Prostate gland (tissue), 2 donors: ENCODE data around the gene SYNC. TPM values are rescaled to one million over a fixed set of nuclear protein-coding genes. Genes with fewer than 3 reads are reported as not detected.

Experiments used
- DNase-seq: peaks from one replicate; pipeline ENCODE4 v3.0.0-alpha.2; 2019; ENCODE audit warnings: low spot score
- H3K27ac ChIP-seq, 2 donors: fragments of 200-600 bp; sonication (generic); 2 replicates each; pipeline ENCODE4 v1.5.1; 2017 to 2019
- H3K27me3 ChIP-seq: fragments of 200-600 bp; sonication (generic); replicated peaks from 2 replicates; pipeline ENCODE4 v1.5.1; 2019; ENCODE audit not compliant: insufficient read depth
- H3K36me3 ChIP-seq, 2 donors: fragments of 200-600 bp; sonication (generic); 1 replicate in 1 of 2; 2 replicates in 1 of 2; pipeline versions ENCODE4 v1.5.1 to v1.8.1; 2017 to 2019
- H3K4me1 ChIP-seq: fragments of 200-600 bp; sonication (generic); replicated peaks from 2 replicates; pipeline ENCODE4 v1.5.1; 2019
- H3K4me3 ChIP-seq, 2 donors: fragments of 200-600 bp; sonication (generic); 2 replicates each; pipeline ENCODE4 v1.5.1; 2017 to 2019
- H3K9me3 ChIP-seq: fragments of 200-600 bp; sonication (generic); 2 replicates; pipeline ENCODE4 v1.5.1; 2017
- POLR2A ChIP-seq: fragments of 450-650 bp; IDR thresholded peaks from one replicate; pipeline ENCODE4 v1.6.1; 2016; ENCODE audit warnings: antibody characterized with exemption, mild to moderate bottlenecking
- POLR2AphosphoS5 ChIP-seq: sonication (generic); formaldehyde crosslinking; IDR thresholded peaks from one replicate; pipeline ENCODE4 v1.6.1; 2017; ENCODE audit warnings: antibody characterized with exemption
- WGBS: methylation state at CpG from one replicate; pipeline ENCODE4 v1.1.5; 2018; 5-methylcytosine and 5-hydroxymethylcytosine counted together
- intact Hi-C: fragments of 100-400 bp; cut with DNase I; formaldehyde crosslinking; loops from one replicate; pipeline ENCODE4 v1.14.2; 2022
- total RNA-seq, 2 donors: library from RNA; depleted of rRNA; stranded (reverse); fragments of >200 nt; gene quantifications; one replicate each; pipeline ENCODE4 v1.1.0, GENCODE V29; 2016
- TF ChIP-seq, protein P1 (sequence below), 4 experiments: fragments of 200-600 bp in 2 of 4; fragments of 450-650 bp in 2 of 4; sonication (generic) in 2 of 4; IDR thresholded peaks; 1 replicate in 3 of 4; 2 replicates in 1 of 4; pipeline ENCODE4 v1.5.1; 2016 to 2019; ENCODE audit warnings: antibody characterized with exemption in 4 of 4, mild to moderate bottlenecking in 2 of 4, moderate library complexity in 2 of 4

SYNC gene
- total RNA-seq, 2 donors from 2014 or later, result 7.9 to 18.2 TPM

DNA sequence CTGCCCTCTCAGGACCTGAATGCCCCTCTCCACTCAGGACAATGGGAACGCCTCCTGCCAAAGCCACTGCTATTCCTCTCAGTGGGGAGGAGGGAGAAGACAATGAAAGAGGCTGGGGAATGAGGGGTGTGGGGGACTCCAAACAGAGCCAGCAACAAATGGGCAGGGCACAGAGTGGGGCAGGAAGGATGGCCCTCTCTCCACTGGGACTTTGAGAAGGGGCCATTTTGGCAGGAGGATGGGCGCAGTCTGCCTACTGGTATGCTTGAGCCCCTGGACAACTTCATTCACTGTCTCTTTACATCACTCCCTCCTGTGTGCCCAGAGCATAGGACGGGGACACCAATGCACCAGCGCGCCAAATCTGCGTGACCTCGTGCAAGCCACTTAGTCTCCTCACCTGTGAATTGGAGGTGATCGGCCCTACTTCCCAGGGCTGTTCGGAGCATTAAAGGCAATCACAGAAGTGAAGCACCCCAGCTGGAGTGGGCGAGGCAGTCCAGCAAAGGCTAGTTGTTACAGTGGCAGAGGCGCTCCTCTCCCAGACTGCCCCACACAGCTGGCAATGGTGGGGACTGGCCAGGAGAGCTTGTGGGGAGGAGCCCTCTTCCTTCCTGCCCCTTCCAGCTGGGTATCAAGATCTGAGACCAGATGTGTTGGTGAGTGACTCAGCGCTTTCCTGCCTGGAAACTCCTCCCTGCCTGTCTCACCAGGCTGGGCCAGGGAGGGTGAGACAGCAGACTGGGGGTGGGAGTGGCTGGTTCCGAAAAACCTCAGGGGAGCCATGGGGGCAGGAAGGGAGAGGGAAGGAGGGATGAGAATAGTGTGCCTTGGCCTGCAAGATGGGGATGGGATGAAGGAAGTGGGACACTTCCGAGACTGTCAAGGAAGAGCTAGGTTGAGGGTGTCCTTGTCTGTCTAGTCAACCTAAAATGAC lies 22.4 kb upstream of the SYNC start:
- no peak for DNase-seq
- Histone ChIP-seq H3K4me3 (no peak overlapping the region), H3K27me3 (no peaks in the 10 kb centered on the region), H3K4me1 (no peaks in the 10 kb centered on the region), H3K36me3 (no peaks in the 10 kb centered on the region), H3K9me3 (no peaks in the 10 kb centered on the region), H3K27ac (no peak overlapping the region)
- intact Hi-C loops, result no loop called here
- 66% methylated on average over 14 of the region's 14 CpGs for WGBS
- TF ChIP-seq POLR2A (no peak), POLR2AphosphoS5 (no peak)
- TF ChIP-seq, protein P1, sequence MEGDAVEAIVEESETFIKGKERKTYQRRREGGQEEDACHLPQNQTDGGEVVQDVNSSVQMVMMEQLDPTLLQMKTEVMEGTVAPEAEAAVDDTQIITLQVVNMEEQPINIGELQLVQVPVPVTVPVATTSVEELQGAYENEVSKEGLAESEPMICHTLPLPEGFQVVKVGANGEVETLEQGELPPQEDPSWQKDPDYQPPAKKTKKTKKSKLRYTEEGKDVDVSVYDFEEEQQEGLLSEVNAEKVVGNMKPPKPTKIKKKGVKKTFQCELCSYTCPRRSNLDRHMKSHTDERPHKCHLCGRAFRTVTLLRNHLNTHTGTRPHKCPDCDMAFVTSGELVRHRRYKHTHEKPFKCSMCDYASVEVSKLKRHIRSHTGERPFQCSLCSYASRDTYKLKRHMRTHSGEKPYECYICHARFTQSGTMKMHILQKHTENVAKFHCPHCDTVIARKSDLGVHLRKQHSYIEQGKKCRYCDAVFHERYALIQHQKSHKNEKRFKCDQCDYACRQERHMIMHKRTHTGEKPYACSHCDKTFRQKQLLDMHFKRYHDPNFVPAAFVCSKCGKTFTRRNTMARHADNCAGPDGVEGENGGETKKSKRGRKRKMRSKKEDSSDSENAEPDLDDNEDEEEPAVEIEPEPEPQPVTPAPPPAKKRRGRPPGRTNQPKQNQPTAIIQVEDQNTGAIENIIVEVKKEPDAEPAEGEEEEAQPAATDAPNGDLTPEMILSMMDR (IDR thresholded peaks at IDR 0.05), result no peak

DNA sequence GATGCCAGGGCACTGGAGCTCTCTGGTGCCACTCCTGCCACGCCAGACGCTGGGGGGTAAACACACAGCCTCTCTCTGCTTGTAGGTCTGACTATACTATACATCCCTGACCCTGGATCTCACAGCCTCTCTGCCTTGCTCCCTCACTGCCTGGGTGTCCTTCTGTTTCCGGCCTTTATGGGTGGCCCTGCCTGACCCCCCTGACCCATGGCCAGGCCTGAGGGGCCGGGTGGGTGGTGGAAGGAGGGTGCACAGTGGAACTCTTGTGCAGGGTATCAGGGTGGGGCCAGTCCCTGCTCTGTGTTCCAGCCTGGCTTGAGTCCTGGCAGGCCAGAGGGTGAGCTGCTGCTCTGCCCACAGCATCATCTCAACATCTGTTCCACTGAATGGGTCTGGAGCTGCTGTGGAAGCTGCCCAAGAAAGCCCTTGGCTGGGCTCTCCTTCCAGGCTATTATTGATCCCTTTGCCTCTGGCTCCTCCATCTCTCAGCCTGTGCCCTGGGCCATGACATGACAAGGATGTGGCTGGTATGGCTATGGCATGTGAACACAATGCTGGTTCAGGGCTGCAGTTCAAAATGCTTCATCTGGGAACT lies 17.2 kb upstream of the SYNC start:
- DNase-seq, result no peak
- no peak overlapping the region for H3K4me3 ChIP-seq
- TF ChIP-seq POLR2A (no peak), POLR2AphosphoS5 (no peak)
- TF ChIP-seq, protein P1 (IDR thresholded peaks at IDR 0.05), result no peak
- no peaks in the 10 kb centered on the region for H3K36me3 ChIP-seq
- no peaks in the 10 kb centered on the region for H3K27me3 ChIP-seq
- H3K27ac ChIP-seq, result no peak overlapping the region
- intact Hi-C loops, result no loop called here
- peaks cover 12% of the 10 kb centered on the region for H3K4me1 ChIP-seq
- H3K9me3 ChIP-seq, result no peaks in the 10 kb centered on the region
- 91% methylated on average over 4 of the region's 4 CpGs for WGBS

GRCh38 chr1:32718527-32718926 lies 16.0 kb upstream of the SYNC start:
- TF ChIP-seq, protein P1 (IDR thresholded peaks at IDR 0.05), result no peak
- TF ChIP-seq POLR2A, result no peak
- no peak for TF ChIP-seq POLR2AphosphoS5
- H3K27me3 ChIP-seq, result no peaks in the 10 kb centered on the region
- intact Hi-C loops, result no loop called here
- H3K4me1 ChIP-seq, result peaks cover 12% of the 10 kb centered on the region
- no peak overlapping the region for H3K27ac ChIP-seq
- WGBS, result 100% methylated on average over 1 of the region's 1 CpG
- H3K36me3 ChIP-seq, result no peaks in the 10 kb centered on the region
- DNase-seq, result no peak
- H3K4me3 ChIP-seq, result no peak overlapping the region
- no peaks in the 10 kb centered on the region for H3K9me3 ChIP-seq

GRCh38 chr1:32718036-32718435 lies 15.5 kb upstream of the SYNC start:
- Histone ChIP-seq H3K4me3 (no peak overlapping the region), H3K27me3 (no peaks in the 10 kb centered on the region), H3K27ac (no peak overlapping the region), H3K4me1 (peaks cover 12% of the 10 kb centered on the region), H3K36me3 (no peaks in the 10 kb centered on the region), H3K9me3 (no peaks in the 10 kb centered on the region)
- no peak for DNase-seq
- TF ChIP-seq POLR2AphosphoS5 (no peak), POLR2A (no peak)
- TF ChIP-seq, protein P1 (IDR thresholded peaks at IDR 0.05), result no peak
- 80% methylated on average over 2 of the region's 2 CpGs for WGBS
- intact Hi-C loops, result no loop called here
